ENCODE data around the gene NELFCD.

The NELFCD gene

GRCh38 chr20:59006167-59006863 is 25.3 kb downstream of the NELFCD start:
- Histone ChIP-seq H3K4me2 (ENCODE audit: insufficient read depth, low read length) (no peak overlapping the region), H3K9me3 (ENCODE audit: insufficient read depth, low read length, severe bottlenecking) (no peaks in the 10 kb centered on the region), H3K4me3 (ENCODE audit: low read depth in 1 of 2, low read length in 2 of 2) (no peak overlapping the region), H2AFZ (ENCODE audit: low read depth, low read length) (no peak overlapping the region), H3K4me1 (ENCODE audit: insufficient read depth, low read length) (peaks cover 15% of the 10 kb centered on the region), H3K27me3 (ENCODE audit: insufficient read depth, low read length, poor library complexity) (no peaks in the 10 kb centered on the region), H3K36me3 (ENCODE audit: insufficient read depth, low read length) (no peaks in the 10 kb centered on the region), H3K27ac (ENCODE audit: low read length) (no peak overlapping the region), H3K79me2 (ENCODE audit: insufficient read depth, low read length) (no peaks in the 10 kb centered on the region), H4K20me1 (ENCODE audit: insufficient read depth, low read length) (peaks cover 18% of the 10 kb centered on the region), H3K9ac (ENCODE audit: low read depth, low read length) (no peak overlapping the region)
- TF ChIP-seq EZH2 (IDR thresholded peaks at IDR 0.05; ENCODE audit: borderline replicate concordance, low read depth, low read length, severe bottlenecking) (no peak), CTCF (IDR thresholded peaks at IDR 0.05; ENCODE audit: borderline replicate concordance, extremely low read depth, low read length, poor library complexity, severe bottlenecking) (no peak)
- ATAC-seq (ENCODE audit: insufficient read depth, low read depth), result no peak
- no peak for DNase-seq

- Histone ChIP-seq H4K20me1 (ENCODE audit: insufficient read depth, low read length) (peaks cover 13% of the 10 kb centered on the region), H3K79me2 (ENCODE audit: insufficient read depth, low read length) (no peaks in the 10 kb centered on the region), H3K36me3 (ENCODE audit: insufficient read depth, low read length) (no peaks in the 10 kb centered on the region), H3K4me3 (ENCODE audit: low read depth in 1 of 2, low read length in 2 of 2) (no peak within 1 kb of the TSS), H3K27ac (ENCODE audit: low read length) (no peak within 1 kb of the TSS), H3K4me2 (ENCODE audit: insufficient read depth, low read length) (no peak within 1 kb of the TSS), H2AFZ (ENCODE audit: low read depth, low read length) (no peak within 1 kb of the TSS), H3K27me3 (ENCODE audit: insufficient read depth, low read length, poor library complexity) (no peaks in the 10 kb centered on the region), H3K9ac (ENCODE audit: low read depth, low read length) (no peak within 1 kb of the TSS), H3K9me3 (ENCODE audit: insufficient read depth, low read length, severe bottlenecking) (no peaks in the 10 kb centered on the region), H3K4me1 (ENCODE audit: insufficient read depth, low read length) (peaks cover 15% of the 10 kb centered on the region)
- DNase-seq (no peak), ATAC-seq (ENCODE audit: insufficient read depth, low read depth) (no peak)
- TF ChIP-seq EZH2 (IDR thresholded peaks at IDR 0.05; ENCODE audit: borderline replicate concordance, low read depth, low read length, severe bottlenecking), result no peak
- no peak for TF ChIP-seq CTCF (IDR thresholded peaks at IDR 0.05; ENCODE audit: borderline replicate concordance, extremely low read depth, low read length, poor library complexity, severe bottlenecking)
These were observed 26.0 kb downstream of the NELFCD start, which contains the start of gene CTSZ for GRCh38 chr20:59006864-59007664. Gene CTSZ, minus strand, starts transcription at chr20:59007254. Its CDS starts 126 bp downstream, at chr20:59007128.

- no peak for DNase-seq
- ATAC-seq (ENCODE audit: insufficient read depth, low read depth), result no peak
- no peak overlapping the region for H3K9ac ChIP-seq (ENCODE audit: low read depth, low read length)
These were observed 26.8 kb downstream of the NELFCD start for GRCh38 chr20:59007665-59008511.

More at GRCh38 chr20:59007665-59008511, 26.8 kb downstream of the NELFCD start:
- Histone ChIP-seq H4K20me1 (ENCODE audit: insufficient read depth, low read length) (peaks cover 13% of the 10 kb centered on the region; the same call in 1 of the 2 replicates), H3K4me2 (ENCODE audit: insufficient read depth, low read length) (no peak overlapping the region), H3K9me3 (ENCODE audit: insufficient read depth, low read length, severe bottlenecking) (no peaks in the 10 kb centered on the region), H3K79me2 (ENCODE audit: insufficient read depth, low read length) (no peaks in the 10 kb centered on the region), H3K27ac (ENCODE audit: low read length) (no peak overlapping the region), H3K4me3 (ENCODE audit: low read depth in 1 of 2, low read length in 2 of 2) (no peak overlapping the region), H3K27me3 (ENCODE audit: insufficient read depth, low read length, poor library complexity) (no peaks in the 10 kb centered on the region), H3K4me1 (ENCODE audit: insufficient read depth, low read length) (peaks cover 15% of the 10 kb centered on the region), H2AFZ (ENCODE audit: low read depth, low read length) (no peak overlapping the region), H3K36me3 (ENCODE audit: insufficient read depth, low read length) (no peaks in the 10 kb centered on the region)
- TF ChIP-seq EZH2 (IDR thresholded peaks at IDR 0.05; ENCODE audit: borderline replicate concordance, low read depth, low read length, severe bottlenecking), result no peak
